Stimulated activated CD4-positive, alpha-beta T cell treated with anti-CD3 and anti-CD28 coated beads, Interleukin-12 subunit alpha, Interleukin-12 subunit beta, amount 100 ng/mL, for 48 hours (primary cell): ENCODE measurements around the gene GRIP1.
"Not testable (repeated sequence)": the region's sequence is repeated elsewhere in the genome, so short reads cannot be mapped to it uniquely, and the experiment has no call there.

Experiments
- DNase-seq, 3 donors: peaks; one replicate each; pipeline ENCODE4 v3.0.0-alpha.2; 2020; ENCODE audit warnings: low read depth in 2 of 3, low spot score in 1 of 3

GRIP1 gene

DNA sequence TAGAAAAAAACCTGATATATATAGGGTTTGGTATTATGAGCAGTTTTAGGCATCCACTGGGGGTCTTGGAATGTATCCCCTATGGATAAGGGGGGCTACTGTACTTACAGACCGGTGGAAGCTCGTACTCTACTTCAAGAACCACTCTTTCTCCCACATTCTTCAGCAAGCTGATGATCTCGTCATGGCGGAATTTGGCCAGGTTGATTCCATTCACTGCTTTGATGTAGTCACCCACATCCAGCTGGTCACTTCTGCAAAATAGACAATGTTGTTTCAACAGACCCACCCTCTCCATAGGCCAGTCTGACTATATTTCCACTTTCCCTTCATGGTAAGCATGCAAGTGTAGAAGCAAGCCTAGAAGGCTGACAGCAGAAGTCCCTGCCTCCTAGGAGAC lies 139.9 kb downstream of the GRIP1 start:
- DNase-seq = no peak

DNA sequence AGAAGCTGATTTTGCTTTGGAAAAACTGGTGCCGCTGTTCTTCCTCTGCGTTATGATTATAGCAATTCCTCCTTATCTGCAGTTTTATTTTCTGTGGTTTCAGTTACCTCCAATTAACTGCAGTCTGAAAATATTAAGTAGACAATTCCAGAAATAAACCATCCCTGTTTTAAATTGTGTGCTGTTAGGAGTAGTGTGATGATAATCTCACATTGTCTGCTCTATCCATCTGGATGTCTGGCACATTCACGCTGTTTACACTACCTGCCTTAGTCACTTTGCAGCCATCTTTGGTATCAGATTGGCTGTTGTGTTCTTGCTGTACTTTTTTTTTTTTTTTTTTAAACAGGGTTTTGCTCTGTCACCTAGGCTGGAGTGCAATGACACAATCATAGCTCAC lies 141.0 kb downstream of the GRIP1 start:
- DNase-seq = no peak

DNA sequence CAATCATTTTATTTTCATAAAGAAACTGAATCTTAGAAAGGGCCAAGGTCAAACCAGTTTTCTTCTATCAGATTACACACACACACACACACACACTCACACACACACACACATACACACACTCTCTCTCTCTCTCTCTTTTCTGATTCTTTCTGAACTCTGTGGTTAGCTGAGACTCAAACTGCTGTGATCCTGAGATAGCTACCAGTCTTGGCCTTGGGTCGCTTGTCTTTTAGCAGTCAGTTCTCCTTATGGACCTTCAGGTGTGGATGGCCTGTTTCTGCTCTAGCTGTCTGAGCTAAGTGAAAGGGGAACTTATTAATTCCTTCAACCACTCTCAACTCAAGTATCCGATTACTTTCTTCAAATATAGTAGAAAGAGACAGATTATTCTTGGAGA lies 145.1 kb downstream of the GRIP1 start:
- no peak for DNase-seq

DNA sequence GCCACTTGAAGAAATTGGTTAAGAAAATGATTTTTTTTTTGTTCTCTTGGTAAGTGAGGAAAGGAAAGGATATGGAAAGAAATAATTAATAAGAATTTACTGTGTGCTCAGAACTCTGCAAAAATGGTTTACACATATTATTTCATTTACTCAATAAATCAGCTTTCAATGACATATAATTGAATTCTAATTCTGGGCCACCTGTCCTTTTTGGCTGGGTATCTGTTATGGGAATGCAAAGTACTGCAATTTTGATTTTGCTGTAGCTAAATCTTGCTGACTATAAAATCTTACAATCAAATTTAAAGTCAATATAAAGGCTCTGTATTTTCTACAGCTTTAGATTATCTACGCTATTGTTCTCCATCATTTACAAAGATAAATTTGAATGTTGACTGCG lies 147.1 kb downstream of the GRIP1 start:
- no peak for DNase-seq

DNA sequence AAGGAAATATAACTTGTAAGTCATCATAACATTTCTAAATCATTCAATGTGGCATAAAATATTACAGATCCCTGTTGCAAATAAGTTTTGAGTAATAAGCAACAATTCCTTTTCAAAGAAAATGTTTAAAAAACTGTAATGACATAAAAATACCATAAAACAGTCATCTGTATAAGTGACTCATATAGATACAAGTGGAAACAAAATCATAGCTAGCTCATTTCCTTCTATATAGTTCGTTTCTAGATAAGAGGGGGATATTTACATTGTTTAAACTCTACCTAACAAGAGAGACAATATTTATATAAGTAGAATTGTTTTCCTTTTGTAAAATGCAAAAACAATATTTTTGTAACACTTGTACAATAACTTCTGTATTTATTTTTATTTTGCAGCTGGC lies 148.9 kb downstream of the GRIP1 start:
- DNase-seq = no peak

DNA sequence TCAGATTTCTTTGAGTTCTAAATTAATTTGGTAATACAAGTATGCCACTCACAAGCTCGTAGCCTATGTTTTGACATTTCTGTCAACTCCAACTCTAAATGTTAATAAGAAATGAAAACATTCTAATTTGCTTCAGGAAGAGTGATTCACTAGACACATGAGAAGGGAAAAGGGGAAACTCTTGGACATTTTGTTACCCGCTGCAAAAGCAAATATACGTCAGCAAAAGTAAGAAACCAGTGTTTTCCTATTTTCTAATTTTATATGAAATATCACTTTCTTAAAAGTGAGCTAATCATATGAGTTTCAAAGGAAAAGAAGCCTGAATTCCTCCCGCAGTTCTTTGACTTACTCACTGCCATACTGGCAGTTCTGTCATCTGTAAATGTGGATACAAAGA lies 162.3 kb downstream of the GRIP1 start:
- no peak for DNase-seq

DNA sequence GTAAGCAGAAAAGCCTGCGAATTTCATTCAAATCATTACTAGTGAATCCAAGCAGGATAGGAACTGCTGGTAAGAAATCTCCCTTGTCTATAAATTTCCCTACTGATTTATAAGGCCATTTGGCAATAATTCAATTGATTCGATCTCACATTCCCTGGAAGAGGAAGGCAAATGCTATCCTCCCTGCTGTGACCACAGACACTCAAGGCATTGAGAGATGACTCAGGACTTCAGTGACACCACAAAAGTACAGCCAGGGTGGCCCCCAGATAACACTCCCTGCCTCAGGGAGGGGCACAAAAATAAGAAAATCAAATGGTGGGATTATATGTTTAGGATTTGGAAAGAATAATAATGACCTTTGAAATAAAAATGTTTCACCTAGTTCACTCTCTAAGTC lies 162.7 kb downstream of the GRIP1 start:
- no peak for DNase-seq

DNA sequence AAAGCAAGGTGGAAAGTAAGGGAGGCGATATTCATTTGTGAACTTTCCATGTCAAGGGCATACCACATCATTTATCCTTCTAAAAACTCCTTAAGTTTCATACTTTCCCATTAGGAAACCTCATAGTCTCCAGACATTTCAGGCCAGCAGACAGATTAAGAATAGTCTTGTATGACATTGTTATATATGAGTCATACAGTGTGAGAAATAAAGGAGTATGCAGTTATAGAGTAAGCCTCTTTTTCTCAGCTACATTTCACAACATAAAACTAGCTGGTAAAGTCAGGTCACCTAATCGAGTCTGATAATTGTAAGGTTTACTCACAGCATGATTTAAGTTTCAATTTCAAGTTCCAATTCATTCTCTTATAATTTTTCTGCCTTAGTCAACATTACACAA lies 164.3 kb downstream of the GRIP1 start:
- DNase-seq = no peak

DNA sequence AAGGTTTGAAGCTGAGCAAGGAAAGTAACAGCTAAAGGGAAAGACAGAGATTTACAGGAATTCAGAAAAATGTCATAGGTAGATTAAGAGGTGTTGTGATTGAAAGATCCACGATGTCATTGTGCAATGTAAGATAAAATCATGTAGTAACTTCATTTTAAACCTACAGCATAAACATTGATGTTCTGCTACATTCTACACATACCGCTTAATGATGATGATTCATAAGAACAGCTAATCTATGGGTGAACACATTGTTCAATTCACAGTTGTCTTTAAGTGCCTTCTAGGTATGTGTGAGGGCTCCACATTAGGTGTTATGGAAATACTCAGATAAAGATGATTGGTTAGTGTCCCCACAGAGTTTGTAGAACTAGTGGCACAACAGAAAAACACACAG lies 170.9 kb downstream of the GRIP1 start:
- no peak for DNase-seq

DNA sequence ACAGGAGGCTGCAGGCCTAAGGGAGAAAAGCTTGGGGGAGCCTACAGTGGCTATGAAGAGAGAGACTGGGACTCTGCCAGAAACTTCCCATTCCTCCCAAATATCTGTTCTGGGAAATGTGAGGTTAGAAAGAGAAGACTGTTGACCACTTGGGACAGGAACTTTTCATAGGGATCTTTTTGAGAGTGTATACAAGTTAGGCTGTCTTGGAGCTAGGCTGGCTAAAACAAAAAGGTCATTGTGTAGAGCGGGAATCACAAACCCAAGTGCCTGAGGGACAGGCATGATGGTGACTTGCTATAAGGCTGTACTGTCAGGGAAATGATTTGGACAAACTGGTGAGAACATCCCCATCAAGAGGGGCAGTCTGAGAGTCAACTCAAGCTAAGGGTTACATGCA lies 175.1 kb downstream of the GRIP1 start:
- DNase-seq = no peak

DNA sequence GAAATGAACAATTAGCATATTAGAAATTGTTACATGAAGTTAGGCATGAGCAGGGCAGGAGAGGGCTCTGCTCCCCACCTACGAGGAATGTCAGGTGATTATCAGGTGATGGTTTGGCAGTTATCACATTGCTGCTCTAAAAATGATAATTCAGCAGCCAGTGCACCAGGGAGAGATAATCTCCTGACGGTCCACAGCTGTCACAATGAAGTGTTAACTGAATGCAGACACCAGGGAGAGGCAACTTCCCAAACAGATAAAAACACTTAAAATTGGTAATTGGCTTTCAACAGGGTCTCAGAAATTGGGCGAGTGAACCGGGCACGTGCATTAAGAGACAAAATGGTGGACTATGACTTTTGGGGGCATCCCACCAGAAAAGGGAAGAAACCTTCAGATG lies 176.0 kb downstream of the GRIP1 start:
- no peak for DNase-seq

DNA sequence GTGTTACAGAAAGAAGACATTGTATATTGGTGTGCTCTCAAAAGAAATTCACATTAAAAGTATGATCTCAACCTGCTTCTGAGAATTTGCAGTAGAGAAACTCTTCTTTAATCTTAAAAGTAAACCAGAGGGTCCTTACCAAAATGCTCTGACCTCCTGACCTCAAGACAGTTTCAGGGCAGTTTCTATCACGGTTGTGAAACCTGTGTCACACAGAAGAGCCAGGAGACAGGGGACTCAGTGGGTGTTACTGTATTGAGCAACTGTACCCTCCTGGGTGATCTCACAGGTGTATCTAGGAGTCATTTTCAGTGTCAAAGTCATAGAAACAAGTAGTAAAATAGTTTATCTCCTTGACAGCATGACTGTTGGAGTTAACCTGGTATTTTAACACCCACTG lies 178.0 kb downstream of the GRIP1 start:
- no peak for DNase-seq

DNA sequence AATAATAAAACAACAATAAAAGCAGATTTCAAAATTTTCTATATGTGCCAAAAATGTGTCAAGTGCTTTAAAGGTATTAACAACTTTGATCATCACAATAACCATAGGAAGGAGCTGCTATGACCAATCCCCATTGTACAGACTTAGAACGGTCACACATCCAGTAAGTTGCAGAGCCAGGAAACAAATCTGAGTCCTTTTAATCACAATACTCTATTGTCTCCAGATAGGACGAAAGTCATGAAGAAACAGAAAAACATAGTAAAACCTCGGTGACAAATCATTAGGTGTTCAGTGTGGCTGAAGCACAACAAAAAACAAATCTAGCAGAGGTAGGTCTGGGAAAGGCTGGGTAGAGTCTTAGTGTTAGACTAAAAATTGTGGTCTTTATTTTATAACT lies 178.8 kb downstream of the GRIP1 start:
- DNase-seq = no peak

DNA sequence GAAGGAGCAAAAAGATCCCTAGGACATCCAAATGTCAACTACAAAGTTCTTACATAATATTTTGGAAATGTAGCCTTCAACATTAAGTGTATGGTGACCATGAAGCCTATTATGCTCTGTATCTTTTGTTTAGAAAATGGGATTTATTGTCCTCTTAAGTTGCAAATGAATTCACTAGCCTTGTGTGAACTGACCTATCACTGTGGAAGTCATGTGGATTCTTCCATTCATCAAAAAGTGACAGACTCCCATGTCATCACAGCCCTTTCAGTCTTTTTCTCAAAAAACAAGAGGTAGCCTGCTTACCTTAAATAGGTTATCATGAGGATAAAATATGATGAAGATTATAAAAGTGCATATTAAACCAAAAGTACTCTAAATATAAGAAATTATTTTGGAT lies 179.9 kb downstream of the GRIP1 start:
- no peak for DNase-seq

DNA sequence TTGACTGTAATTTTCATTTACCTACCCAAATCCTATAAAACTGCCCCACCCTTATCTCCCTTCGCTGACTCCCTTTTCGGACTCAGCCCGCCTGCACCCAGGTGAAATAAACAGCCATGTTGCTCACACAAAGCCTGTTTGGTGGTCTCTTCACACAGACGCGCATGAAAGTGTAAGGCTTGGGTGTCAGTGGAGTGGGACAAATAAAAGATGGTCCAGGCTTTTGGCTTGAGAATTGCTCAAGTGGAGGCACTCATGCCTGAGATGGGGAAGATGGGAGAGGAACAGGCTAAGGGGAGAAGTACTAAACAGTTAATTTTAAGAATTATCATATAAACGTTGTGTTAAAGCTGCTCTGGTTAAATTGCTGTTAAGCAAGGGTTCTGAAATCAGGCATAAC lies 180.8 kb downstream of the GRIP1 start:
- not testable (repeated sequence) for DNase-seq

DNA sequence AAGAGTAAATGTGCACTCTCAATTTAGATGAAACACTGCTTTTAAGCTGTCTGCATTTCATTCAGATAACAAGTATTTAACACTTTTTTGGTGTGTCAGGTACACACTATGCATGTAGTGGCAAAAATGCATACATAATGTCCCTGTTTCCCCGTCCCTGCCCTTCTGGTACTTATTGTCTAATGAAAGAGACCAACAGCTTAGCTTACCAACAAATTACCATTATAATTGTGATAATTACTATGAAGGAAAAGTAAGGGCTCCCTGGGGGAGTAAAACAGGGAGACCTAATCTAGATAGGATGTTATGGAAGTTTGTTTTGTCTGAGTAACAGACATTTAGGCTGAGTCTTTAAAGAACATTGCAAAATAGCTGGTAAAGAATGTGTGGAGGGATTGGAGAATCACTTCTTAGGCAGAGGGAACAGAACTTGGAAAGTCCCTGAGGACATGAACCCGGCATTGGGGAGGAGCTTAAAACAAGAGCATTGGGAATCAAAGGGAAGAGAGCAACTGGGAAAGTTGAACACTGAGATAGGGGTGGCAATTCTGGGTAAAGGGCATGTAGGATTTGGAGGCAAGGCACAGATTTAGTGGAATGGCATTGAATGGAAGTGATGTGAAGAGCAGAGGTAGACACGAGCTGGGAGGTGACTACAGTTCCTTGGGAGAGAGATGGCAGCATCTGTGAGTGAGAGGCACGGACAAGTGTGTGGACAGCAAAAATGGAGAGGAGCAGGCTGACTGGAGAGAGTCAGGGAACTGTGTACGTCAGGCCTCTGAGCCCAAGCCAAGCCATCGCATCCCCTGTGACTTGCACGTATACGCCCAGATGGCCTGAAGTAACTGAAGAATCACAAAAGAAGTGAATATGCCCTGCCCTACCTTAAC lies 181.6 kb downstream of the GRIP1 start:
- no peak for DNase-seq

DNA sequence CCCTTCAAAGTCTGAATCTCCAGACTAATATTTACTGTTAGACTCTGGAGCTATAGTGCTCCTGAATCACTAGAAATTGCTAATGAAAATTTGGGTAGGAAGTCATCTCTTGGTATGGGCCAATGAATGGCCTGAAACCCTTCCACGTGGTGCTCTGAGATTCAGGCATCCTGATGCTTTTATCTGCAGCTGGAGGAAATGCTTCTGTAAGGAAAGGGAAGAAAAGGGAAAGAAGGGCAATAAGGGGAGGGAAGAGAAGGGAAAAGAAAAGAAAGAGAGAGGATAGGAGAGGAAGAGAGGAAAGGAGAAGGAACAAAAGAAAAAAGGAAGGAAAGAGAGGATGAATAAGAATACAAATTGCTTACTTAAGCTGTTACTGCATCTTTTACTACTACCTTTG lies 182.3 kb downstream of the GRIP1 start:
- no peak for DNase-seq

DNA sequence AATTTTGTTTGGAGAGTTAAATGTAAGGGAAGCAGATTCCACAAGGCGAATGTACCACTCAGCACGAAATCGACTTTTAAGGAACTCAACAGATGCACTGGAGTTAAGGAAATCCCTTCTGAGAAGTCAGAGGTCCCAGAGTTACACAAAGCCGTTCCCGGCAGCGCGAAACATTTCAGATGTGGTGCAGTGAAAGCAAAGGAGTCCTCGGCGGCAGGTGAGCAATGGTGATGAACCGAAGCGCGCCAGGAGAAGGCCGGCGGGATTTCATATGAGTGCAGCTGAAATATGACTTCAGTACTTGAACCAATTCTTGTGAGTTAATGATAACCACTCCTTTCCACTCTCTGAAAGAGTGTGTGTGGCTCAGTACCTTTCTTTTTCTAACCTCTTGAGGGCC lies 183.2 kb downstream of the GRIP1 start:
- DNase-seq = no peak

DNA sequence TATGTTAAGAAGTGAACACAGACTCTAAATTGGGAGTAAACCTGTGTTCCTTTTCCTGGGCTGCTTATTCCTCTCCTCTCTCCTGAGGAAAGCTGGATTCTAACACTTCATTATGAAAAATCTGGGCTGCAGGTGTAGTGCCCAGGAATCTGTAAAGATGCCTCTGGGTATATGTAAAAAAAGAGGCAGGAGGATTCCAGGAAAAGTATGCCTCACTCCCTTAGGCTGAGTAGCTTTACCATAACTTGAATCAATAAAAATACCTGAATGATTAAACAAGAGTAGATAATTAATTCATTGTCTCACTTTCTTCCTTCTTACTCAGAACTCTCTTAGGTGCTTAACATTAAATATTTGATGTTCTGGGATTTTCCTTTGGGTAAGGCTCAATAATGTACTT lies 185.1 kb downstream of the GRIP1 start:
- DNase-seq = no peak

DNA sequence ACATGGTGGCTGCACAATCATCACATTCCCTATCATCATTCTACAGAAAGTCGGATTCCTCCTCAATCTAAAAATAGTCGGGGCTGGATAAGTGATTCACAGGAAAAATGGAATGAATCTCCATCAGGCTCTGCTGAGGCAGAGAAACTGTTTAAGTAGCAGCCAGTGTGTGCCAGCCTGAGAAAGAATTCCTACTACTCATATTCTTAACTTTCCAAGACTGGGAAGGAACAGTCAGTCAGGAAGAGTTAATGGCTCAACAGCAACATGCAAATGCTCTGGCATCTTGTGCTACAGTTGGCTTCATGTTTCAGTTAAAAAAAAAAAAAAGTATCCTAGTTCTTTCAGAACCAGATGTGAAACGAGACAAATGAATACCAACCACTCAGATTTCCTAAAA lies 187.0 kb downstream of the GRIP1 start:
- DNase-seq = no peak

DNA sequence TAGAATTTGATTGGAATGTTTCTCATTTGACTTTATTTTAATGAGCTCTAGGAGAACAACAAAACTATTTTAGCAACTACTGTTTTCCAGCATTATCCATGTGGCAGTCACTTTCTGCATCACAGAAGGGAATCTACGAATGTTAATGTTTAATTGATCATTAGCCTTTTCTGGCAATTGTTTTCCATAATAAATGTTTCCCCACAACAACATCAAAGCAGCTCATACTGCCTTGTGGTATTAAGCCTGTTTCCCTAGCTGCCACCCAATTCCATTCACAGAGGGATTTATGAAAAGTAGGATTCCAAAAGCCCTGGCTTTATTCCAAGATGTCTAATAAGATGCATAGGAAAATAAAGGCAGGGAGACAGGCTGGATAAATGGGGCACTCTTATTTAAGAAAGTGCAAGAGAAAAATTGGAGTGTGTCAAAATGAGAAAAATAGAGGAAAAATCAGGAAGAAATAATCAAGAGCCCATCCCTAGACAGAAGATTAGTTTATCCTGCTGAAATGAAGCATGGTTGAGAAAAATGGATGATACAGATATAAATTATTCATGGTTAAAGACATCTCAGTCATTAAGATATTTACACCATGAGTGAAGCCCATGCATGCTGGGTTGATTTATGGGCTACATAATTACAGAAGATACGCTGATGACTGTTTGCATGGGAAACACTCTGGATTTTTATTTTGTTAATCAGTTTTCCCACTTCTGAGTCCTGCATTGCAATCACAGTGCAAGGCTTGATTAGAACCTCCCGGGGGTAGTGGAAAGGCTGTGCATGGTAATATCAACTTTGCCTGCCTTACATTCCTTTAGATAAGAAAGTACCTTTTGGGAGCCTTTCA lies 196.3 kb downstream of the GRIP1 start:
- no peak for DNase-seq

DNA sequence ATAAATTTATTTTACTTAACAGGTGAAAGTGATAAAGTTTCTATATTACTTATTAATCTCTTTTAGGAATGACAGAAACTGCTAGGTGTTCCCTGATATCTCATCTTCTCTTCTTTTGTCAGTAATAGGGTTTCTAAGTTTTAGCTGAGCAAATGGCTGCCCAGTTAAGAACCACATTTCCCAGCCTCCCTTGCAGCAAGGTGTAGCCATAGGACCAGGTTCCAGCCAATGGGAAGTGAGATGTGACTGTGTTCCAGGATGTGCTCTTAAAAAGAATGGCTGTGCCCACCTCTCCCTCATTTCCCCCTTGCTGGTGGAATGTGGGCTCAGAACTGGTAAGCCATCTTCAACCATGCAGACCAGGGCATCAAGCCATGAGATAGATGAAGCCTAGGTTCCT lies 210.9 kb downstream of the GRIP1 start:
- no peak for DNase-seq
